ENCODE measurements around the gene DECR2. TPM values are rescaled to one million over a fixed set of nuclear protein-coding genes. Genes with fewer than 3 reads are reported as not detected.

DECR2 gene
- total RNA-seq, 4 donors from 2014 or later: 16.5 to 30.9 (median 21.4) TPM

- TF ChIP-seq CTCF (IDR thresholded peaks at IDR 0.05): no peak
- no peak for ATAC-seq (ENCODE audit: low FRiP score)
- no peak for DNase-seq (ENCODE audit: low spot score)
Observed at GRCh38 chr16:369275-369865, 32.3 kb upstream of the DECR2 start.

GRCh38 chr16:369866-370436 is 31.7 kb upstream of the DECR2 start:
- no peak for TF ChIP-seq CTCF (IDR thresholded peaks at IDR 0.05)
- DNase-seq (ENCODE audit: low spot score): no peak
- ATAC-seq (ENCODE audit: low FRiP score): peak; percentile 3

- ATAC-seq (ENCODE audit: low FRiP score) (peak; percentile 91), DNase-seq (ENCODE audit: low spot score) (peak; percentile 86)
- no peak for TF ChIP-seq CTCF (IDR thresholded peaks at IDR 0.05)
Observed at GRCh38 chr16:370443-370842, 31.2 kb upstream of the DECR2 start, which contains the start of gene MRPL28. Gene MRPL28 (minus strand): TSS chr16:370538. CDS start chr16:370218, 320 bp downstream.

- no peak for DNase-seq (ENCODE audit: low spot score)
- no peak for TF ChIP-seq CTCF (IDR thresholded peaks at IDR 0.05)
- no peak for ATAC-seq (ENCODE audit: low FRiP score)
Observed at GRCh38 chr16:370979-371514, 30.6 kb upstream of the DECR2 start.

GRCh38 chr16:371515-372301 is 30.0 kb upstream of the DECR2 start:
- no peak for TF ChIP-seq CTCF (IDR thresholded peaks at IDR 0.05)
- no peak for ATAC-seq (ENCODE audit: low FRiP score)
- no peak for DNase-seq (ENCODE audit: low spot score)

GRCh38 chr16:372302-372983 is 29.2 kb upstream of the DECR2 start:
- no peak for TF ChIP-seq CTCF (IDR thresholded peaks at IDR 0.05)
- DNase-seq (ENCODE audit: low spot score) (no peak), ATAC-seq (ENCODE audit: low FRiP score) (no peak)
